A673 (cell line): ENCODE results near the gene HOXA1. TPM values are rescaled to one million over a fixed set of nuclear protein-coding genes. Genes with fewer than 3 reads are reported as not detected.

Experiments used
- BruUV-seq: library from RNA; stranded (reverse); fragments of 400-500 nt; replicated peaks from 2 replicates; lab custom pipeline; 2021; lab: Mats Ljungman, UMichigan
- CTCF ChIA-PET: fragments of 300-600 bp; sonication (Branson Sonifier 250); formaldehyde crosslinking; loops from one replicate; lab custom pipeline; 2022; ENCODE audit warnings: antibody characterized with exemption; lab: Charles Lee
- POLR2A ChIA-PET: fragments of 300-600 bp; sonication (Branson Sonifier 250); formaldehyde crosslinking; loops from one replicate; lab custom pipeline; 2022; ENCODE audit warnings: antibody characterized with exemption; ENCODE audit not compliant: low non-redundant PET; lab: Charles Lee
- DNase-seq: peaks from one replicate; pipeline ENCODE4 v3.0.0-alpha.2; 2015; ENCODE audit warnings: low spot score
- H3K27ac ChIP-seq: fragments of 200-600 bp; sonication (generic); 2 replicates; pipeline ENCODE4 v1.5.1; 2016; ENCODE audit warnings: mixed run types, low read depth, mild to moderate bottlenecking, mixed read lengths, antibody characterized with exemption, low read length; ENCODE audit not compliant: poor library complexity, severe bottlenecking
- H3K27me3 ChIP-seq: fragments of 200-600 bp; sonication (generic); replicated peaks from 2 replicates; pipeline ENCODE4 v1.6.1; 2017; ENCODE audit warnings: mixed run types, low read depth, mild to moderate bottlenecking, mixed read lengths, antibody characterized with exemption, low read length; ENCODE audit not compliant: insufficient read depth, poor library complexity
- H3K36me3 ChIP-seq: fragments of 200-600 bp; sonication (generic); 2 replicates; pipeline ENCODE4 v1.6.1; 2016; ENCODE audit warnings: mixed run types, mild to moderate bottlenecking, mixed read lengths, antibody characterized with exemption, low read length; ENCODE audit not compliant: insufficient read depth, poor library complexity, severe bottlenecking
- H3K4me1 ChIP-seq: fragments of 200-600 bp; sonication (generic); 2 replicates; pipeline ENCODE4 v1.6.1; 2017; ENCODE audit warnings: mixed run types, mild to moderate bottlenecking, mixed read lengths, antibody characterized with exemption, low read length; ENCODE audit not compliant: insufficient read depth, poor library complexity, severe bottlenecking
- H3K4me3 ChIP-seq: fragments of 200-600 bp; sonication (generic); 2 replicates; pipeline ENCODE4 v1.5.1; 2016; ENCODE audit warnings: low read depth, mixed run types, mild to moderate bottlenecking, mixed read lengths, low read length; ENCODE audit not compliant: poor library complexity, severe bottlenecking
- H3K9me3 ChIP-seq: fragments of 200-600 bp; sonication (generic); 2 replicates; pipeline ENCODE4 v1.6.1; 2016; ENCODE audit warnings: mixed run types, low read depth, mild to moderate bottlenecking, mixed read lengths, antibody characterized with exemption, low read length; ENCODE audit not compliant: poor library complexity, severe bottlenecking
- EZH2 ChIP-seq: fragments of 200-600 bp; sonication (generic); IDR thresholded peaks from 2 replicates; pipeline ENCODE4 v1.6.1; 2017; ENCODE audit warnings: borderline replicate concordance, low read depth, mild to moderate bottlenecking, mixed read lengths, antibody characterized with exemption, low read length; ENCODE audit not compliant: poor library complexity, severe bottlenecking
- intact Hi-C: fragments of 100-400 bp; cut with micrococcal nuclease; formaldehyde crosslinking; loops from one replicate; pipeline ENCODE4 v1.10.0; 2022; ENCODE audit not compliant: unreplicated experiment
- total RNA-seq: library from RNA; stranded (reverse); gene quantifications from 2 replicates; pipeline ENCODE4 v1.2.3, GENCODE V29; 2021
- TF ChIP-seq, protein P1 (sequence below): fragments of 300-800, 200-600 bp; sonication (generic); conservative IDR thresholded peaks from 2 replicates; pipeline ENCODE4 v1.5.1; 2017; ENCODE audit warnings: low read depth, mild to moderate bottlenecking, antibody characterized with exemption, low read length, moderate library complexity, mixed read lengths

Gene HOXA1
- total RNA-seq, 1 experiment from 2014 or later, result not detected

DNA sequence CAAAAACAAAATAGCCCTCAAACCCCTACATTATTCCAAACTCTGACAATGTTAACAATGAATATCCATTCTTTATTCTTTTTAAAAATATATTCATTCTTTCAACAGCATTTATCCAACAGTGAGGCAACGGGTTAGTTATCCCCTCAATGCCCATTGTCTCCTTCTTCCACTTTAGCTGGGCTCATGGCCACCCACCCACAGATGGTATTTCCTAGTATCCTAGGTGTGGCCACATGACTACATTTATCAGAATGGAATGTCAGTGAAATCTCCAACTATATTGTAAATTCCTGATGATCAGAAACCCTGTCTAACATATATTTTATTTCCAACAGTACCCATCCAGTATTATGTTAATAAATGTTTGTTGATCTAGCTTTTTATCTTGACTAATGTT is 13.6 kb downstream of the HOXA1 start:
- peaks cover 47% of the 10 kb centered on the region for H3K27me3 ChIP-seq
- ChIA-PET POLR2A (no interaction called here), CTCF (no interaction called here)
- H3K9me3 ChIP-seq, result no peaks in the 10 kb centered on the region
- intact Hi-C loops, result no loop called here
- BruUV-seq, result no TSS peak
- TF ChIP-seq, protein P1, sequence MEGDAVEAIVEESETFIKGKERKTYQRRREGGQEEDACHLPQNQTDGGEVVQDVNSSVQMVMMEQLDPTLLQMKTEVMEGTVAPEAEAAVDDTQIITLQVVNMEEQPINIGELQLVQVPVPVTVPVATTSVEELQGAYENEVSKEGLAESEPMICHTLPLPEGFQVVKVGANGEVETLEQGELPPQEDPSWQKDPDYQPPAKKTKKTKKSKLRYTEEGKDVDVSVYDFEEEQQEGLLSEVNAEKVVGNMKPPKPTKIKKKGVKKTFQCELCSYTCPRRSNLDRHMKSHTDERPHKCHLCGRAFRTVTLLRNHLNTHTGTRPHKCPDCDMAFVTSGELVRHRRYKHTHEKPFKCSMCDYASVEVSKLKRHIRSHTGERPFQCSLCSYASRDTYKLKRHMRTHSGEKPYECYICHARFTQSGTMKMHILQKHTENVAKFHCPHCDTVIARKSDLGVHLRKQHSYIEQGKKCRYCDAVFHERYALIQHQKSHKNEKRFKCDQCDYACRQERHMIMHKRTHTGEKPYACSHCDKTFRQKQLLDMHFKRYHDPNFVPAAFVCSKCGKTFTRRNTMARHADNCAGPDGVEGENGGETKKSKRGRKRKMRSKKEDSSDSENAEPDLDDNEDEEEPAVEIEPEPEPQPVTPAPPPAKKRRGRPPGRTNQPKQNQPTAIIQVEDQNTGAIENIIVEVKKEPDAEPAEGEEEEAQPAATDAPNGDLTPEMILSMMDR, result no peak
- TF ChIP-seq EZH2, result no peak
- H3K4me3 ChIP-seq, result no peak overlapping the region
- H3K4me1 ChIP-seq, result no peaks in the 10 kb centered on the region
- no peak overlapping the region for H3K27ac ChIP-seq
- no peaks in the 10 kb centered on the region for H3K36me3 ChIP-seq
- no peak for DNase-seq

DNA sequence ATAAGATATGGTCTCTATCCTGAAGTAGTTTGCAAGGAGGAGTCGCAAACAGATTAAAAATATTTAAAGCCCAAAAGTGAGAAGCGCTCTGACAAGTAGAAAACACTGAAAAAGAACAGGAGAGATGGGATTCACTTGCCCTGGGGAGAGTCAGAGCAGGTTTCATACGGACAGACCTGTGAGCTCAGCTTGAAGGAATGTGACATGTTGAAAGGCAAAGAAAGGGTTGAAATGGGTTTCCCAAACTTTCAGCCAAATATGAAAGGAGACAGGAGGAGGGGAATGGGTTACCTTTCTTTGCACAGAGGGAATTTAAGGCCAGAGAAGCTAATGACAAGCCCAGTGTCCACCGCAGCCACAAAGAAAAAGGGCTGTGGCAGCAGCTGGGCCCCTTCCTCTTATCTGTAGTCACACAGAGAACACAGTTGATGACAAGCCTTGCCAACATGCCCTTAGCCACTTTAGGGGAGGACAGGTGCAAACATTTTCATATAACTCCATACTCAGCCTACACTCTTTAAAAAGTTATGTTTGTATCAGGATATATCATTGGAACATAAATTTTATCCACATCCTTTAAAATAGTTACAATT is 14.9 kb downstream of the HOXA1 start:
- TF ChIP-seq, protein P1, result no peak
- TF ChIP-seq EZH2, result no peak
- H3K27me3 ChIP-seq, result peaks cover 47% of the 10 kb centered on the region
- ChIA-PET POLR2A (no interaction called here), CTCF (no interaction called here)
- no TSS peak for BruUV-seq
- intact Hi-C loops, result no loop called here
- no peak overlapping the region for H3K27ac ChIP-seq
- DNase-seq, result no peak
- H3K4me1 ChIP-seq, result no peaks in the 10 kb centered on the region
- no peaks in the 10 kb centered on the region for H3K9me3 ChIP-seq
- no peaks in the 10 kb centered on the region for H3K36me3 ChIP-seq
- H3K4me3 ChIP-seq, result no peak overlapping the region

DNA sequence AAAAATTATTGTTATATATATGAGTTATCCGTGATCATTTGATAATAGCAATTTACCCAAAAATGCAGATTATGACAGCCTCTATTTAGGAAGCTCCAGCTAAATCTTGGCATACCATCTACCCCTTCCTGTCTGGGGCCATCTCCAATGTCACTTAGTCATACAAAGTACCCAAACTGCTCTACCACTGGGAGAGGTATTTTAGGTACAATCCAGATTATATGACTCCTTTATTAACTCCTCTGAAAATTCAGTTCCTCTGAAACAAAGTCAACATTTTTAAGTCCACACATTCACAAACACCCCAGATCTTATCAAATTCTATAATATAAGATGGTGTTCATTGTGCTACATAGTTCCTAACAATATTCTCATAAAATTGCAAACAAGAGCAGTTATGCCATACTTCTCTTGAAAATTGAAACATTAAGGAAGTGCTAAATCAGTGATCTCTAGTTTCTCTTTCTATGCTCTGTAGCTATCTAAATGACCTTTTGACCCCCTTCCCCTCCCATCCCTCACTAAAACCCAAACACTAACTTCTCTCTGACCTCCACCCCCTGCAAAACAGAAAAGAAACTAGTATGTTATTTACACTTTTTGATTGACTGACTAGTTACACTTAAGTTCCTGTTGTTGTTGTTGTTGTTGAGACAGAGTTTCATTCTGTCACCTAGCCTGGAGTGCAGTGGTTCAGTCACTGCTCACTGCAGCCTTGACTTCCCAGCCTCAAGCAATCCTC is 16.4 kb downstream of the HOXA1 start:
- Histone ChIP-seq H3K4me3 (no peak overlapping the region), H3K4me1 (no peaks in the 10 kb centered on the region), H3K27me3 (peaks cover 35% of the 10 kb centered on the region), H3K36me3 (no peaks in the 10 kb centered on the region), H3K9me3 (no peaks in the 10 kb centered on the region), H3K27ac (no peak overlapping the region)
- BruUV-seq, result no TSS peak
- ChIA-PET CTCF (no interaction called here), POLR2A (no interaction called here)
- TF ChIP-seq EZH2, result no peak
- intact Hi-C loops, result no loop called here
- no peak for DNase-seq
